CD14-positive monocyte (primary cell): ENCODE measurements around the gene SMIM10L1. TPM values are rescaled to one million over a fixed set of nuclear protein-coding genes. Genes with fewer than 3 reads are reported as not detected.

Source experiments
- DNase-seq, 3 donors: peaks; one replicate each; pipeline ENCODE4 v3.0.0-alpha.2; 2011 to 2022
- H2AFZ ChIP-seq: 2 replicates; pipeline ENCODE4 v1.6.0; 2012; ENCODE audit warnings: mild to moderate bottlenecking, low read depth, low read length, inconsistent platforms; ENCODE audit not compliant: insufficient read depth, poor library complexity, severe bottlenecking
- H3K27ac ChIP-seq, 2 donors: 1 replicate in 1 of 2; 2 replicates in 1 of 2; pipeline ENCODE4 v1.5.1; 2012 to 2013; ENCODE audit warnings: low read length in 2 of 2, control low read depth in 1 of 2, inconsistent platforms in 1 of 2, low read depth in 1 of 2, mild to moderate bottlenecking in 1 of 2
- H3K27me3 ChIP-seq, 2 donors: one replicate each; pipeline versions ENCODE4 v1.6.0 to v1.6.1; 2011 to 2013; ENCODE audit warnings: low read length in 2 of 2; ENCODE audit not compliant: control insufficient read depth in 2 of 2, insufficient read depth in 2 of 2
- H3K36me3 ChIP-seq, 2 donors: replicated peaks in 1 of 2; 1 replicate in 1 of 2; 2 replicates in 1 of 2; pipeline versions ENCODE4 v1.5.1 to v1.6.1; 2012 to 2013; ENCODE audit warnings: low read length in 2 of 2, control low read depth in 1 of 2, inconsistent platforms in 1 of 2, mild to moderate bottlenecking in 1 of 2; ENCODE audit not compliant: insufficient read depth in 2 of 2, control insufficient read depth in 1 of 2
- H3K4me1 ChIP-seq, 2 donors: 1 replicate in 1 of 2; 2 replicates in 1 of 2; pipeline versions ENCODE4 v1.5.1 to v1.6.1; 2012 to 2013; ENCODE audit warnings: low read length in 2 of 2, control low read depth in 1 of 2, inconsistent platforms in 1 of 2, mild to moderate bottlenecking in 1 of 2, moderate library complexity in 1 of 2; ENCODE audit not compliant: insufficient read depth in 2 of 2, control insufficient read depth in 1 of 2
- H3K4me2 ChIP-seq: replicated peaks from 2 replicates; pipeline ENCODE3; 2012; ENCODE audit warnings: low read length, moderate library complexity, mild to moderate bottlenecking; ENCODE audit not compliant: poor library complexity, severe bottlenecking; ENCODE audit errors: extremely low read depth
- H3K4me3 ChIP-seq, 3 experiments: fragments of 200-600 bp in 1 of 3; sonication (generic) in 1 of 3; replicated peaks in 1 of 3; 1 replicate in 2 of 3; 2 replicates in 1 of 3; pipeline ENCODE4 v1.5.1; 2011 to 2013; ENCODE audit warnings: low read length in 3 of 3, mild to moderate bottlenecking in 3 of 3, control low read depth in 2 of 3, low read depth in 2 of 3, inconsistent platforms in 1 of 3, moderate library complexity in 1 of 3
- H3K79me2 ChIP-seq: 2 replicates; pipeline ENCODE4 v1.6.0; 2012; ENCODE audit warnings: mild to moderate bottlenecking, control low read depth, inconsistent platforms, low read length, moderate library complexity; ENCODE audit not compliant: insufficient read depth
- H3K9ac ChIP-seq: 2 replicates; pipeline ENCODE4 v1.6.0; 2017; ENCODE audit warnings: low read length, mild to moderate bottlenecking; ENCODE audit not compliant: insufficient read depth, poor library complexity, severe bottlenecking
- H3K9me3 ChIP-seq, 2 donors: replicated peaks in 1 of 2; 1 replicate in 1 of 2; 2 replicates in 1 of 2; pipeline versions ENCODE4 v1.5.1 to v1.6.1; 2012 to 2013; ENCODE audit warnings: low read length in 2 of 2, control low read depth in 1 of 2; ENCODE audit not compliant: control insufficient read depth in 1 of 2, insufficient read depth in 1 of 2
- H4K20me1 ChIP-seq: 2 replicates; pipeline ENCODE4 v1.6.0; 2012; ENCODE audit warnings: mild to moderate bottlenecking, low read length, control low read depth, moderate library complexity; ENCODE audit not compliant: insufficient read depth
- H3K27ac Mint-ChIP-seq, 7 donors: one replicate each; pipeline ENCODE4 v1.8.0; 2020; ENCODE audit warnings: mild to moderate bottlenecking in 7 of 7, mixed read lengths in 7 of 7, moderate library complexity in 6 of 7, inconsistent platforms in 2 of 7
- H3K27me3 Mint-ChIP-seq, 3 donors: one replicate each; pipeline ENCODE4 v1.8.0; 2021 to 2022; ENCODE audit warnings: low read depth in 3 of 3, mild to moderate bottlenecking in 3 of 3, mixed read lengths in 3 of 3, moderate library complexity in 3 of 3, inconsistent platforms in 1 of 3
- H3K36me3 Mint-ChIP-seq, 2 donors: one replicate each; pipeline ENCODE4 v1.8.0; 2020; ENCODE audit warnings: mixed read lengths in 2 of 2, inconsistent platforms in 1 of 2, mild to moderate bottlenecking in 1 of 2
- H3K4me1 Mint-ChIP-seq: one replicate; pipeline ENCODE4 v1.8.0; 2020; ENCODE audit warnings: mild to moderate bottlenecking, mixed read lengths
- H3K4me3 Mint-ChIP-seq, 2 donors: one replicate each; pipeline ENCODE4 v1.8.0; 2020; ENCODE audit warnings: mild to moderate bottlenecking in 2 of 2, mixed read lengths in 2 of 2, moderate library complexity in 1 of 2
- H3K9me3 Mint-ChIP-seq, 7 donors: one replicate each; pipeline ENCODE4 v1.8.0; 2020 to 2022; ENCODE audit warnings: mixed read lengths in 7 of 7, mild to moderate bottlenecking in 6 of 7, moderate library complexity in 6 of 7, inconsistent platforms in 2 of 7
- CTCF ChIP-seq: fragments of 200-600 bp; IDR thresholded peaks from one replicate; pipeline ENCODE4 v1.8.0; 2022; ENCODE audit warnings: antibody characterized with exemption, mild to moderate bottlenecking
- whole genome bisulfite sequencing: methylation state at CpG from one replicate; pipeline ENCODE4 v1.1.5; 2013; ENCODE audit warnings: missing lambda C conversion rate; ENCODE audit not compliant: insufficient coverage; 5-methylcytosine and 5-hydroxymethylcytosine counted together
- intact Hi-C, 2 donors: fragments of 100-400 bp; cut with micrococcal nuclease; formaldehyde crosslinking; loops; one replicate each; pipeline versions ENCODE4 v1.15.0 to v1.15.1; 2023
- polyA plus RNA-seq, 3 donors: library from polyadenylated mRNA; depleted of rRNA in 1 of 3; unstranded in 2 of 3; stranded (reverse) in 1 of 3; fragments of 300-500 nt in 2 of 3; fragments of >200 nt in 1 of 3; fragmentation: Illumina TruSeq in 2 of 3; gene quantifications; 1 replicate in 2 of 3; 2 replicates in 1 of 3; pipeline ENCODE4 v1.2.3, GENCODE V29; 2012 to 2021

Gene SMIM10L1
- polyA plus RNA-seq, 3 donors, result 1.4 to 7.8 (median 7.3) TPM

DNA sequence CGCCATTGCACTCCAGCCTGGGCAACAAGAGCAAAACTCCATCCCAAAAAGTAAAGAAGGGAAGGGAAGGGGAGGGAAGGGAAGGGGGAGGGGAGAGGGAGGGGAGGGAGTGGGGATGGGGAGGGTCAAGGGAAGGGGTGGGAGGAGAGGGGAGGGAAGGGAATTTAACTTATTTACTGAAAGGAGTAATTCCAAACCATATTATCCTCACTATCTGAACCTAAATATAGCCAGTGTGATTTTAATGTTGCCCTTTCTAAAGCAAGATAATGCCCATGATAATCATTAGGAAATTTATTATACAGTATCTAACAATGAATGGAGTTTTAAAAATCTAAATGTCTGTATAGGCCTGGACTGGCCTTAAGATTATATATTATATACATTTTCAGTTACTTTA lies 7.3 kb downstream of the SMIM10L1 start:
- no peak overlapping the region for H3K4me3 ChIP-seq
- no peak for DNase-seq
- no peaks in the 10 kb centered on the region for H3K9me3 Mint-ChIP-seq
- TF ChIP-seq CTCF, result no peak
- WGBS, result no CpG with 5 or more reads among the region's 1 CpG
- H3K4me1 Mint-ChIP-seq, result no peaks in the 10 kb centered on the region
- no peaks in the 10 kb centered on the region for H3K27me3 Mint-ChIP-seq
- H3K36me3 Mint-ChIP-seq, result peaks cover 4 to 6% of the 10 kb centered on the region in 2 donors
- no peaks in the 10 kb centered on the region for H3K4me1 ChIP-seq
- no peaks in the 10 kb centered on the region for H3K27me3 ChIP-seq
- peaks cover 0 to 2% of the 10 kb centered on the region in 2 donors for H3K36me3 ChIP-seq
- no peak overlapping the region for H3K27ac ChIP-seq
- H3K9ac ChIP-seq, result no peak overlapping the region
- H3K4me3 Mint-ChIP-seq, result no peak overlapping the region
- no peaks in the 10 kb centered on the region for H3K9me3 ChIP-seq
- H3K79me2 ChIP-seq, result peaks cover 12% of the 10 kb centered on the region
- H4K20me1 ChIP-seq, result no peaks in the 10 kb centered on the region
- H3K4me2 ChIP-seq, result no peak overlapping the region
- intact Hi-C loops, result no loop called here
- H3K27ac Mint-ChIP-seq, result no peak overlapping the region
- H2AFZ ChIP-seq, result no peak overlapping the region

DNA sequence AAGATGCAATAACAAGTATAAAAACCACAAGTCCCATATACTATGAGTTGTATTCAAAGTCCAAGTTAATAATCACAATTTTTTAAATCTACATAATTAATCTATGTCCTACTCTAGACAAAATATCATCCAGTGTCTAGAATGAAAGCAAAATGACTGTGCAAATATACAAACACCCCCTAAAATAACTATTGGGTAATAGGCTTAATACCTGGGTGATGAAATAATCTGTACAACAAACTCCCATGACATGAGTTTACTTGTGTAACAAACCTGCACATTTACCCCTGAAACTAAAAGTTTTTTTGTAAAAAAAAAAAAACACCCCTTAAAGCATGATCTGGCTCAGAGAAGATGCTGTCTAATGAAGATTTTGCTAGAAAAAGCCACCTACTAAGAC lies 11.5 kb downstream of the SMIM10L1 start:
- H3K36me3 Mint-ChIP-seq, result no peaks in the 10 kb centered on the region
- H2AFZ ChIP-seq, result no peak overlapping the region
- no peaks in the 10 kb centered on the region for H4K20me1 ChIP-seq
- no peak overlapping the region for H3K27ac Mint-ChIP-seq
- H3K9me3 Mint-ChIP-seq, result no peaks in the 10 kb centered on the region
- H3K79me2 ChIP-seq, result no peaks in the 10 kb centered on the region
- no peaks in the 10 kb centered on the region for H3K27me3 ChIP-seq
- no peaks in the 10 kb centered on the region for H3K4me1 ChIP-seq
- peaks cover 0 to 3% (median 0%) of the 10 kb centered on the region in 3 donors for H3K27me3 Mint-ChIP-seq
- no peak overlapping the region for H3K4me3 ChIP-seq
- H3K4me1 Mint-ChIP-seq, result no peaks in the 10 kb centered on the region
- no peak overlapping the region for H3K27ac ChIP-seq
- H3K36me3 ChIP-seq, result no peaks in the 10 kb centered on the region
- intact Hi-C loops, result no loop called here
- no peak overlapping the region for H3K4me2 ChIP-seq
- no peak for DNase-seq
- no peak overlapping the region for H3K9ac ChIP-seq
- TF ChIP-seq CTCF, result no peak
- H3K9me3 ChIP-seq, result no peaks in the 10 kb centered on the region
- H3K4me3 Mint-ChIP-seq, result no peak overlapping the region
